Measurements from ENCODE around the gene NF2. TPM values are rescaled to one million over a fixed set of nuclear protein-coding genes. Genes with fewer than 3 reads are reported as not detected.

NF2 gene
- polyA plus RNA-seq, 2 of the 4 experiments (the other 2 are of a cell fraction): 14.4 to 23.7 TPM

- Histone ChIP-seq H3K4me2 (no peak overlapping the region), H3K9me3 (no peaks in the 10 kb centered on the region), H3K27ac (no peak overlapping the region), H3K4me1 (no peaks in the 10 kb centered on the region), H3K4me3 (no peak overlapping the region)
- DNase-seq (ENCODE audit: low read depth in 1 of 2, low spot score in 1 of 2) (no peak), FAIRE-seq (no peak), ATAC-seq (no peak)
- 93% methylated on average over 8 of the region's 8 CpGs for WGBS (ENCODE audit: missing lambda C conversion rate)
- ChIA-PET POLR2A (no interaction called here), CTCF (no interaction called here)
- TF ChIP-seq CBX8 (IDR thresholded peaks at IDR 0.05) (no peak), HEYL (CRISPR knock-in tag; IDR thresholded peaks at IDR 0.05) (no peak), RAD21 (conservative IDR thresholded peaks at IDR 0.05 in 1 of 2, IDR thresholded peaks at IDR 0.05 in 1 of 2) (no peak), JUNB (IDR thresholded peaks at IDR 0.05) (no peak), HDAC2 (IDR thresholded peaks at IDR 0.05) (no peak), JUN (IDR thresholded peaks at IDR 0.05) (no peak), BCL3 (IDR thresholded peaks at IDR 0.05) (no peak), RARB (CRISPR knock-in tag; IDR thresholded peaks at IDR 0.05) (no peak), MAX (IDR thresholded peaks at IDR 0.05) (no peak), PHF8 (IDR thresholded peaks at IDR 0.05; ENCODE audit: borderline replicate concordance, low read depth) (no peak), ZC3H11A (IDR thresholded peaks at IDR 0.05) (no peak), CHD2 (IDR thresholded peaks at IDR 0.05; ENCODE audit: low read length, partially characterized antibody) (no peak)
Observed at GRCh38 chr22:29641042-29641699, 37.7 kb downstream of the NF2 start.

- Histone ChIP-seq H3K27ac (no peak overlapping the region), H3K4me3 (no peak overlapping the region), H3K9me3 (no peaks in the 10 kb centered on the region), H3K4me1 (no peaks in the 10 kb centered on the region), H3K4me2 (no peak overlapping the region)
- CTCF ChIA-PET: no interaction called here
- DNase-seq (ENCODE audit: low read depth in 1 of 2, low spot score in 1 of 2): no peak
- POLR2A ChIA-PET: no interaction called here
- no peak for ATAC-seq
- TF ChIP-seq NFE2L2 (conservative IDR thresholded peaks at IDR 0.05; ENCODE audit: low read length): no peak
- no peak for TF ChIP-seq RFX5 (IDR thresholded peaks at IDR 0.05)
- no peak for TF ChIP-seq ATOH8 (CRISPR knock-in tag; IDR thresholded peaks at IDR 0.05; ENCODE audit: low read depth)
- TF ChIP-seq HOXB13 (CRISPR knock-in tag; IDR thresholded peaks at IDR 0.05; ENCODE audit: low read depth): no peak
- no peak for TF ChIP-seq HES2 (IDR thresholded peaks at IDR 0.05)
- no peak for TF ChIP-seq ZC3H11A (IDR thresholded peaks at IDR 0.05)
- no peak for TF ChIP-seq FOSB (CRISPR knock-in tag; IDR thresholded peaks at IDR 0.05)
- no peak for TF ChIP-seq TP53 (CRISPR knock-in tag; IDR thresholded peaks at IDR 0.05)
- no peak for TF ChIP-seq CEBPB (IDR thresholded peaks at IDR 0.05)
- TF ChIP-seq ZNF302 (CRISPR knock-in tag; IDR thresholded peaks at IDR 0.05): no peak
- TF ChIP-seq ESRRA (IDR thresholded peaks at IDR 0.05; ENCODE audit: borderline replicate concordance, low read length): no peak
- TF ChIP-seq MYC (IDR thresholded peaks at IDR 0.05; ENCODE audit: borderline replicate concordance, low read length): no peak
- TF ChIP-seq HMGXB4 (CRISPR knock-in tag; IDR thresholded peaks at IDR 0.05; ENCODE audit: borderline replicate concordance): no peak
- no peak for TF ChIP-seq HOXB5 (CRISPR knock-in tag; IDR thresholded peaks at IDR 0.05)
- no peak for TF ChIP-seq EHMT2 (IDR thresholded peaks at IDR 0.05; ENCODE audit: low read depth)
- no peak for TF ChIP-seq NPAS2 (CRISPR knock-in tag; IDR thresholded peaks at IDR 0.05; ENCODE audit: borderline replicate concordance)
- no peak for TF ChIP-seq CBX8 (IDR thresholded peaks at IDR 0.05)
- TF ChIP-seq MAFK (IDR thresholded peaks at IDR 0.05; ENCODE audit: partially characterized antibody): no peak
- 92% methylated on average over 10 of the region's 10 CpGs for WGBS (ENCODE audit: missing lambda C conversion rate)
- FAIRE-seq: no peak
Observed at GRCh38 chr22:29641700-29642330, 38.4 kb downstream of the NF2 start.

Measured in A549 (cell line).